Measurements from ENCODE around the gene METTL9. TPM values are rescaled to one million over a fixed set of nuclear protein-coding genes. Genes with fewer than 3 reads are reported as not detected.
A peak's percentile ranks its signal among the peaks of the same experiment; 100 is the strongest.

The METTL9 gene
- total and polyA plus RNA-seq, 2 of the 4 experiments (the other 2 are of a cell fraction), result 54.8 to 95.5 TPM

DNA sequence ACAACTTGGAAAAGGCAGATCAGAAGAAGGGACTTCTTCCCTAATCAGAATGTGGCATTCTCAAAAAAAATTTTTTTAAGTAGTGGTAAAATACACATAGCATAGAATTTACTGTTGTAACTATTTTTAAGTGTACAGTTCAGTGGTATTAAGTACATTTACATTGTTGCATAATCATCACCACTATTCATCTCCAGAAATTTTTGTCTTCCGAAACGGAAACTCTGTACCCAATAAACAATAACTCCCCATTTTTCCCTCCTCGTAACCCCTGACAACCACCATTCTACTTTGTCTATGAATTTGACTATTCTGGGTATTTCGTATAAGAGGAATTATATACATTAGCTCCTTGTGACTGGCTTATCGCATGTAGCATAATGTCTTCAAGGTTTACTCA is 18.9 kb downstream of the METTL9 start:
- no peak overlapping the region for H3K4me2 ChIP-seq (ENCODE audit: low read depth, low read length)
- H3K4me3 ChIP-seq (ENCODE audit: insufficient read depth, low read depth, low read length), result no peak overlapping the region
- H3K36me3 ChIP-seq (ENCODE audit: control insufficient read depth, insufficient read depth, low read length), result peaks cover 6% of the 10 kb centered on the region; the same call in 1 of the 2 replicates
- no TSS peak for BruUV-seq (replicated peaks)
- no peak overlapping the region for H2AFZ ChIP-seq (replicated peaks; ENCODE audit: low read length, poor library complexity)
- ChIA-PET POLR2A (ENCODE audit: unreplicated experiment) (no interaction called here), CTCF (no interaction called here)
- no peak overlapping the region for H3K18ac ChIP-seq (ENCODE audit: low read depth, low read length)
- no peaks in the 10 kb centered on the region for H3K9me1 ChIP-seq (ENCODE audit: insufficient read depth, low read length)
- H3K4me1 ChIP-seq (ENCODE audit: control insufficient read depth, insufficient read depth, low read length), result no peaks in the 10 kb centered on the region
- H3K9me3 ChIP-seq (ENCODE audit: control insufficient read depth, insufficient read depth, low read length), result no peaks in the 10 kb centered on the region
- H2BK5ac ChIP-seq (ENCODE audit: low read depth, low read length, poor library complexity, severe bottlenecking), result no peak overlapping the region
- no peak overlapping the region for H3K27ac ChIP-seq (ENCODE audit: insufficient read depth, low read length)
- ATAC-seq (ENCODE audit: low read depth), result no peak
- DNase-seq, result no peak
- no peak overlapping the region for H3K56ac ChIP-seq (ENCODE audit: extremely low read depth, insufficient read depth, low read length)
- dilution Hi-C loops (cut with HindIII; ENCODE audit: low sequenced_read_pairs, unreplicated experiment), result no loop called here
- no peak overlapping the region for H2AK5ac ChIP-seq (ENCODE audit: low read depth, low read length)
- TF ChIP-seq BHLHE40 (IDR thresholded peaks at IDR 0.05; ENCODE audit: low read depth, low read length) (no peak), CEBPB (IDR thresholded peaks at IDR 0.05; ENCODE audit: low read depth, low read length) (peak; percentile 32; the same call in 1 of the 2 replicates)
- in situ Hi-C loops (cut with MboI; ENCODE audit: low sequenced_read_pairs), result no loop called here
- H3K79me1 ChIP-seq (ENCODE audit: low read depth in 1 of 2, low read length in 2 of 2), result peaks cover 44 to 57% of the 10 kb centered on the region in 2 experiments
- no CpG with 5 or more reads among the region's 5 CpGs for WGBS, 2 experiments (ENCODE audit: extremely low coverage in 2 of 2, insufficient read length in 1 of 2)
- no peak overlapping the region for H2BK120ac ChIP-seq (ENCODE audit: low read depth, low read length)
- H2BK20ac ChIP-seq (ENCODE audit: low read depth, low read length), result no peak overlapping the region
- intact Hi-C loops (cut with micrococcal nuclease), result no loop called here
- no peak overlapping the region for H4K8ac ChIP-seq (ENCODE audit: low read depth in 2 of 2, low read length in 2 of 2)
- no peak overlapping the region for H3K23ac ChIP-seq (ENCODE audit: low read depth, low read length)
- no peak overlapping the region for H3K4ac ChIP-seq (ENCODE audit: low read depth, low read length)
- no peak overlapping the region for H4K5ac ChIP-seq (ENCODE audit: low read depth, low read length)
- no peak overlapping the region for H4K91ac ChIP-seq (ENCODE audit: insufficient read depth, low read depth, low read length)
- 0 out of 2 replicates have a peak, but pooled peaks cover 3% of the 10 kb centered on the region for H4K20me1 ChIP-seq (ENCODE audit: insufficient read depth, low read length)
- H2BK15ac ChIP-seq (ENCODE audit: low read depth, low read length), result no peak overlapping the region
- no peaks in the 10 kb centered on the region for H3K27me3 ChIP-seq (ENCODE audit: control insufficient read depth, insufficient read depth, low read length)
- no peak overlapping the region for H2AK9ac ChIP-seq (replicated peaks; ENCODE audit: low read depth, low read length, poor library complexity)
- no peak overlapping the region for H3K14ac ChIP-seq (replicated peaks; ENCODE audit: low read depth, low read length)
- H3K9ac ChIP-seq (ENCODE audit: low read depth, low read length), result no peak overlapping the region
